DOHH2 (cell line): ENCODE measurements around the gene UPK1B.

Experiments used
- H3F3A ChIP-seq: fragments of 200-600 bp; sonication (generic), shearing (Covaris generic); 2 replicates; pipeline ENCODE4 v1.6.0; 2016; ENCODE audit warnings: antibody characterized with exemption, mild to moderate bottlenecking; ENCODE audit not compliant: control insufficient read depth, insufficient read depth
- H3K27ac ChIP-seq: fragments of 200-600 bp; sonication (generic); 2 replicates; pipeline ENCODE4 v1.5.1; 2014; ENCODE audit warnings: low read depth, mild to moderate bottlenecking, low read length, moderate library complexity
- H3K27me3 ChIP-seq: fragments of 200-600 bp; sonication (generic); 2 replicates; pipeline ENCODE4 v1.6.1; 2014; ENCODE audit warnings: mild to moderate bottlenecking, low read length, mixed read lengths; ENCODE audit not compliant: control insufficient read depth
- H3K36me3 ChIP-seq: fragments of 200-600 bp; sonication (generic); 2 replicates; pipeline ENCODE4 v1.6.1; 2014; ENCODE audit warnings: mild to moderate bottlenecking, low read length, moderate library complexity, mixed read lengths; ENCODE audit not compliant: control insufficient read depth
- H3K4me1 ChIP-seq: fragments of 200-600 bp; sonication (generic); 2 replicates; pipeline ENCODE4 v1.6.1; 2014; ENCODE audit warnings: mild to moderate bottlenecking, low read length, mixed read lengths; ENCODE audit not compliant: control insufficient read depth
- H3K4me2 ChIP-seq: fragments of 200-600 bp; sonication (generic); 2 replicates; pipeline ENCODE4 v1.6.0; 2014; ENCODE audit warnings: mild to moderate bottlenecking, low read length, moderate library complexity
- H3K4me3 ChIP-seq: fragments of 200-600 bp; sonication (generic); 2 replicates; pipeline ENCODE4 v1.5.1; 2014; ENCODE audit warnings: mild to moderate bottlenecking, low read length, mixed read lengths
- H3K79me2 ChIP-seq: fragments of 200-600 bp; sonication (generic); 2 replicates; pipeline ENCODE4 v1.6.1; 2014; ENCODE audit warnings: mild to moderate bottlenecking, low read length, mixed read lengths; ENCODE audit not compliant: control insufficient read depth
- H3K9me2 ChIP-seq: fragments of 200-600 bp; sonication (generic); replicated peaks from 2 replicates; pipeline ENCODE4 v1.6.1; 2014; ENCODE audit warnings: mild to moderate bottlenecking, low read length, mixed read lengths; ENCODE audit not compliant: control insufficient read depth
- H3K9me3 ChIP-seq: fragments of 200-600 bp; sonication (generic); 2 replicates; pipeline ENCODE4 v1.6.1; 2014; ENCODE audit warnings: antibody characterized with exemption, low read length, mixed read lengths; ENCODE audit not compliant: control insufficient read depth, insufficient read depth
- H4K20me1 ChIP-seq: fragments of 200-600 bp; sonication (generic); 2 replicates; pipeline ENCODE4 v1.6.0; 2014; ENCODE audit warnings: low read depth, mild to moderate bottlenecking, antibody characterized with exemption, low read length, moderate library complexity; ENCODE audit not compliant: control insufficient read depth, insufficient read depth
- CTCF ChIP-seq: fragments of 200-600 bp; sonication (generic); IDR thresholded peaks from one replicate; pipeline ENCODE4 v1.5.1; 2014; ENCODE audit warnings: antibody characterized with exemption, mild to moderate bottlenecking, low read depth, low read length; ENCODE audit not compliant: poor library complexity, severe bottlenecking
- EZH2phosphoT487 ChIP-seq: fragments of 200-600 bp; sonication (generic); IDR thresholded peaks from 2 replicates; pipeline ENCODE4 v1.6.1; 2017; ENCODE audit warnings: borderline replicate concordance, mild to moderate bottlenecking, antibody characterized with exemption, low read length, moderate library complexity, mixed read lengths

The UPK1B gene

DNA sequence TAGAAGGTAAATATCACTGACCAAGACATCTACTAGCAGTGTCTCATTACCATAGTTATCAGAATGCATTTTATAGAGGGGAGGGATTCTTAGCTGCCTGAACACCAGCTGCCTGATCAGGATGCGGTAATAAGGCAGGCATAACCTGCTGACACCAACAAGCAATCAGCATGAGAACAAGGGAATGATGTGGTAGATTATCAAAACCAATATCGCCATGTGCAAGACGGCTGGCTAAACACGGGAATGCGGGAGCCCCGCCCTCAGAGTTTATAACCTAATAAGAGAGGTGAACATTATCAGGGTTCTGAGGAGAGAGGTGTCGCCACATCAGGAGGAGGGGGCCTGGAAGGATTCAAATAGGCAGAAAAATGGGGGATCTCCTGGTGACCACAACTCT is 46.8 kb downstream of the UPK1B start:
- Histone ChIP-seq H3K79me2 (no peaks in the 10 kb centered on the region), H3K9me2 (no peaks in the 10 kb centered on the region), H4K20me1 (no peaks in the 10 kb centered on the region), H3K9me3 (no peaks in the 10 kb centered on the region), H3K27ac (no peak overlapping the region), H3K36me3 (peaks cover 52% of the 10 kb centered on the region), H3K4me1 (peaks cover 9% of the 10 kb centered on the region), H3K4me3 (no peak overlapping the region), H3F3A (no peaks in the 10 kb centered on the region), H3K4me2 (no peak overlapping the region), H3K27me3 (no peaks in the 10 kb centered on the region)
- TF ChIP-seq EZH2phosphoT487: no peak
- TF ChIP-seq CTCF: no peak

DNA sequence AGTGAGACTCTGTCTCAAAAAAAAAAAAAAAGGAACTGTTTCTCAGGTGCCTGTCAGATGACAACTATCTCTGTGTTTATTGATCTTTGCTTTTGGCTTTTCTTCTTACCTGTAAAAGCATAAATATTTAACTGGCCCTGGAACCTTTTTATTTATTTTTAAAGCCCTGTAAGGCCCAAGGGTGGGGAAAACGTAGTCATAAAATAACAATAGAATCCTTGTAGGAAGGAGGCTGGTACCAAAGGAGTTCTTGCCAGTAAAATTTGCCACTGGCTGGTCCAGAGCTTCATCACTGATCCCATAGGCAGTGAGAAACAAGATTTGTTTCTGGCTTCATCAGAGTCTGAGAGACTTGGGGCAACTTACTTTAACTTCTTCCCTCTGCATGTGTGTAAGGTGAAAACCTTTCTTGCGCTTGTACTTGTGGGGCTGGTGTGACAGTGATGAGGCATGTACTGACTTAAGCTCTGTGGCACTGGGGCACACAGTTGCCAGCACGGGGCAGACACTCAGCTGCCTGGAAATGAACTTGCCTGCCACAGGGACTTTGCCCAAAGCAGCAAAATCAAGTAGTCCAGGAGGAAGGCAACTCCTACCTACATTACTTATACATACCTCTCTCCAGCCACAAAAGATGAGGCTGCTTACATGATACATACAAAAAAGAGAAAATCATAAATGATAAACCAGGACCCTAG is 47.7 kb downstream of the UPK1B start:
- Histone ChIP-seq H3F3A (no peaks in the 10 kb centered on the region), H3K4me1 (peaks cover 9% of the 10 kb centered on the region), H3K27me3 (no peaks in the 10 kb centered on the region), H3K4me3 (no peak overlapping the region), H3K9me3 (no peaks in the 10 kb centered on the region), H3K4me2 (no peak overlapping the region), H3K79me2 (no peaks in the 10 kb centered on the region), H3K36me3 (peaks cover 49% of the 10 kb centered on the region), H4K20me1 (no peaks in the 10 kb centered on the region), H3K27ac (no peak overlapping the region), H3K9me2 (no peaks in the 10 kb centered on the region)
- no peak for TF ChIP-seq CTCF

- no peak for TF ChIP-seq CTCF
- no peak for TF ChIP-seq EZH2phosphoT487
- Histone ChIP-seq H3F3A (no peaks in the 10 kb centered on the region), H3K9me2 (no peaks in the 10 kb centered on the region), H4K20me1 (no peaks in the 10 kb centered on the region), H3K4me2 (no peak overlapping the region), H3K36me3 (peaks cover 49% of the 10 kb centered on the region), H3K4me1 (peaks cover 9% of the 10 kb centered on the region), H3K4me3 (no peak overlapping the region), H3K79me2 (no peaks in the 10 kb centered on the region), H3K27me3 (no peaks in the 10 kb centered on the region), H3K27ac (no peak overlapping the region), H3K9me3 (no peaks in the 10 kb centered on the region)
These were observed 48.5 kb downstream of the UPK1B start for GRCh38 chr3:119221779-119222320.
